ENCODE data around the gene VWF.

GRCh38 chr12:5923043-5923605 lies 201.3 kb downstream of the VWF start:
- no peak for TF ChIP-seq CTCF (IDR thresholded peaks at IDR 0.05; ENCODE audit: low read length)
- no peak for TF ChIP-seq EZH2 (optimal IDR thresholded peaks at IDR 0.05; ENCODE audit: low read depth, low read length)
- TF ChIP-seq EZH2phosphoT487 (IDR thresholded peaks at IDR 0.05; ENCODE audit: low read length), result no peak

Data from MM.1S (cell line).